ENCODE measurements around the gene ARID3A. TPM values are rescaled to one million over a fixed set of nuclear protein-coding genes. Genes with fewer than 3 reads are reported as not detected.

The ARID3A gene
- total and polyA plus RNA-seq, 2 of the 13 experiments (the other 11 are each of a cell fraction or from before 2014, with no cell fraction given): 71.3 to 77.9 TPM

GRCh38 chr19:1000095-1000494, 74.3 kb downstream of the ARID3A start, which contains the start of gene GRIN3B (continued):
- no peak for TF ChIP-seq ZGPAT (CRISPR knock-in tag; IDR thresholded peaks at IDR 0.05)
- TF ChIP-seq SSRP1 (CRISPR knock-in tag; IDR thresholded peaks at IDR 0.05): no peak
- 0 out of 2 replicates have a peak, but pooled peaks have one; percentile 10 for TF ChIP-seq TFAP4 (IDR thresholded peaks at IDR 0.05; ENCODE audit: borderline replicate concordance, low read depth)
- no peak for TF ChIP-seq KLF15 (CRISPR knock-in tag; IDR thresholded peaks at IDR 0.05; ENCODE audit: borderline replicate concordance)
- no peak for TF ChIP-seq RAD51 (IDR thresholded peaks at IDR 0.05; ENCODE audit: borderline replicate concordance)
- TF ChIP-seq ZNF496 (CRISPR knock-in tag; IDR thresholded peaks at IDR 0.05; ENCODE audit: insufficient replicate concordance): no peak
- TF ChIP-seq ZNF543 (CRISPR knock-in tag; IDR thresholded peaks at IDR 0.05): no peak
- TF ChIP-seq SPEN (CRISPR knock-in tag; IDR thresholded peaks at IDR 0.05; ENCODE audit: low read depth): no peak
- no peak for TF ChIP-seq BCL3 (CRISPR knock-in tag; IDR thresholded peaks at IDR 0.05)
- TF ChIP-seq ZNF614 (CRISPR knock-in tag; IDR thresholded peaks at IDR 0.05; ENCODE audit: borderline replicate concordance): no peak
- TF ChIP-seq RAD21 (CRISPR knock-in tag; IDR thresholded peaks at IDR 0.05): peak; percentile 39
- TF ChIP-seq ZNF354B (CRISPR knock-in tag; IDR thresholded peaks at IDR 0.05): no peak
- TF ChIP-seq ATF2 (CRISPR knock-in tag; IDR thresholded peaks at IDR 0.05): no peak
- TF ChIP-seq STAG1 (CRISPR knock-in tag; IDR thresholded peaks at IDR 0.05): peak; percentile 45
- peak; percentile 13 for TF ChIP-seq ZFX (CRISPR knock-in tag; IDR thresholded peaks at IDR 0.05; ENCODE audit: low read depth)
- no peak for TF ChIP-seq MED13 (CRISPR knock-in tag; IDR thresholded peaks at IDR 0.05)
- TF ChIP-seq REST (IDR thresholded peaks at IDR 0.05; ENCODE audit: borderline replicate concordance in 1 of 2, low read depth in 1 of 2, low read length in 2 of 2): no peak
- no peak for TF ChIP-seq ZNF572 (CRISPR knock-in tag; IDR thresholded peaks at IDR 0.05)
- TF ChIP-seq CENPBD1 (CRISPR knock-in tag; IDR thresholded peaks at IDR 0.05; ENCODE audit: borderline replicate concordance, low read depth): no peak
- no peak for TF ChIP-seq ADNP (CRISPR knock-in tag; IDR thresholded peaks at IDR 0.05)
- peak; percentile 41; the same call in 1 of the 2 replicates for TF ChIP-seq ZSCAN21 (CRISPR knock-in tag; IDR thresholded peaks at IDR 0.05; ENCODE audit: borderline replicate concordance)
- TF ChIP-seq ZNF720 (CRISPR knock-in tag; IDR thresholded peaks at IDR 0.05): no peak

All from HepG2 (cell line).